PC-9 (cell line): Measurements from ENCODE around the gene MEGF8. TPM values are rescaled to one million over a fixed set of nuclear protein-coding genes. Genes with fewer than 3 reads are reported as not detected.

Experiments
- BruUV-seq: library from RNA; stranded (reverse); fragments of 400-500 nt; replicated peaks from 2 replicates; lab custom pipeline; 2021; lab: Mats Ljungman, UMichigan
- CTCF ChIA-PET: fragments of 300-600 bp; sonication (Branson Sonifier 250); formaldehyde crosslinking; loops from one replicate; lab custom pipeline; 2022; ENCODE audit warnings: antibody characterized with exemption; lab: Charles Lee
- POLR2A ChIA-PET: fragments of 300-600 bp; sonication (Branson Sonifier 250); formaldehyde crosslinking; loops from one replicate; lab custom pipeline; 2022; ENCODE audit warnings: antibody characterized with exemption; ENCODE audit not compliant: unreplicated experiment; lab: Charles Lee
- DNase-seq, 2 experiments: peaks; one replicate each; pipeline versions ENCODE4 v3.0.0 to v3.0.0-alpha.2; 2015 to 2022; ENCODE audit warnings: mixed read lengths in 1 of 2
- H2AFZ ChIP-seq: fragments of 200-600 bp; sonication (generic); 2 replicates; pipeline ENCODE4 v1.8.1; 2017; ENCODE audit warnings: antibody characterized with exemption
- H3F3A ChIP-seq: fragments of 200-600 bp; sonication (generic); 2 replicates; pipeline ENCODE4 v1.8.1; 2017; ENCODE audit warnings: antibody characterized with exemption, mild to moderate bottlenecking, low read depth; ENCODE audit not compliant: insufficient read depth
- H3K27ac ChIP-seq: fragments of 200-600 bp; sonication (generic); 2 replicates; pipeline ENCODE4 v1.6.1; 2016; ENCODE audit warnings: mixed run types
- H3K27me3 ChIP-seq: fragments of 200-600 bp; sonication (generic); 2 replicates; pipeline ENCODE4 v1.6.1; 2016; ENCODE audit warnings: low read depth, mixed run types; ENCODE audit not compliant: insufficient read depth
- H3K36me3 ChIP-seq: fragments of 200-600 bp; sonication (generic); 2 replicates; pipeline ENCODE4 v1.6.1; 2016; ENCODE audit warnings: low read depth, mixed run types
- H3K4me1 ChIP-seq: fragments of 200-600 bp; sonication (generic); replicated peaks from 2 replicates; pipeline ENCODE4 v1.6.1; 2016; ENCODE audit warnings: mixed run types; ENCODE audit not compliant: insufficient read depth
- H3K4me2 ChIP-seq: fragments of 200-600 bp; sonication (generic); 2 replicates; pipeline ENCODE4 v1.6.1; 2017; ENCODE audit warnings: mixed run types
- H3K4me3 ChIP-seq: fragments of 200-600 bp; sonication (generic); 2 replicates; pipeline ENCODE4 v1.6.1; 2016; ENCODE audit warnings: mixed run types
- H3K79me2 ChIP-seq: fragments of 200-600 bp; sonication (generic); 2 replicates; pipeline ENCODE4 v1.6.1; 2017; ENCODE audit warnings: low read depth, mixed run types
- H3K9me2 ChIP-seq: fragments of 200-600 bp; sonication (generic); 2 replicates; pipeline ENCODE4 v1.8.1; 2017; ENCODE audit warnings: mild to moderate bottlenecking; ENCODE audit not compliant: insufficient read depth
- H3K9me3 ChIP-seq: fragments of 200-600 bp; sonication (generic); 2 replicates; pipeline ENCODE4 v1.8.1; 2016; ENCODE audit warnings: low read depth; ENCODE audit not compliant: insufficient read depth
- H4K20me1 ChIP-seq: fragments of 200-600 bp; sonication (generic); 2 replicates; pipeline ENCODE4 v1.8.1; 2017; ENCODE audit not compliant: insufficient read depth
- EZH2 ChIP-seq: fragments of 200-600 bp; sonication (generic); IDR thresholded peaks from 2 replicates; pipeline ENCODE4 v1.8.0; 2017; ENCODE audit warnings: antibody characterized with exemption, low read depth
- intact Hi-C: fragments of 100-400 bp; cut with micrococcal nuclease; formaldehyde crosslinking; loops from one replicate; pipeline ENCODE4 v1.10.0; 2022; ENCODE audit not compliant: unreplicated experiment
- total RNA-seq: library from RNA; stranded (reverse); gene quantifications from 2 replicates; pipeline ENCODE4 v1.2.3, GENCODE V29; 2021
- TF ChIP-seq, protein P1 (sequence below): fragments of 200-600 bp; sonication (generic); conservative IDR thresholded peaks from 2 replicates; pipeline ENCODE4 v1.6.1; 2017; ENCODE audit warnings: mixed run types, antibody characterized with exemption, mild to moderate bottlenecking, moderate library complexity

Gene MEGF8
- total RNA-seq, 1 experiment from 2014 or later, result 40.6 TPM

DNA sequence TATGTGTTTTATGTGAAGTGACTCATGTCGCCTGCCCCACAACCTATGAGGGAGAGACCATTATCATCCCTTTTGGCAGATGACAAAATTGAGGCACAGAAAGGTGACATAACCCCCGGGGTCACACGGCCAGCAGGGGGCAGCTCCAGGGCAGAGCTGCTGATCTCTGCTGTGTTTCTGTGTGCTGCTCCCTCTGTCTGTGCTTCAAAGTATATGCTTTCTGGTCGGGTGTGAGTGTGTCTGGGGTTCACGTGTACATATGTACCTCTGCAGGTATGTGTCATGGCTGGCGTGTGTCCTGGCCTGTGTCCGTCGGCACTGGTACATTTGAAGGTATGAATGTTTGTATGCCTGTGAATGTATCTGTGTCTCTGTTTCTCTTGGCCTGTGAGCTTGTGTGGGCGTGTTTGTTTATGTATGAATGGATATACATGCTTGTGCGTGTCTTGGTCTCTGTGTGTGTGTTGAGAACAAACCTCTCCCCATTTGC is 94.7 kb downstream of the MEGF8 start:
- H3K36me3 ChIP-seq, result no peaks in the 10 kb centered on the region
- H3K4me2 ChIP-seq, result no peak overlapping the region
- no peak overlapping the region for H2AFZ ChIP-seq
- no peak overlapping the region for H3K4me3 ChIP-seq
- TF ChIP-seq EZH2, result no peak
- TF ChIP-seq, protein P1, sequence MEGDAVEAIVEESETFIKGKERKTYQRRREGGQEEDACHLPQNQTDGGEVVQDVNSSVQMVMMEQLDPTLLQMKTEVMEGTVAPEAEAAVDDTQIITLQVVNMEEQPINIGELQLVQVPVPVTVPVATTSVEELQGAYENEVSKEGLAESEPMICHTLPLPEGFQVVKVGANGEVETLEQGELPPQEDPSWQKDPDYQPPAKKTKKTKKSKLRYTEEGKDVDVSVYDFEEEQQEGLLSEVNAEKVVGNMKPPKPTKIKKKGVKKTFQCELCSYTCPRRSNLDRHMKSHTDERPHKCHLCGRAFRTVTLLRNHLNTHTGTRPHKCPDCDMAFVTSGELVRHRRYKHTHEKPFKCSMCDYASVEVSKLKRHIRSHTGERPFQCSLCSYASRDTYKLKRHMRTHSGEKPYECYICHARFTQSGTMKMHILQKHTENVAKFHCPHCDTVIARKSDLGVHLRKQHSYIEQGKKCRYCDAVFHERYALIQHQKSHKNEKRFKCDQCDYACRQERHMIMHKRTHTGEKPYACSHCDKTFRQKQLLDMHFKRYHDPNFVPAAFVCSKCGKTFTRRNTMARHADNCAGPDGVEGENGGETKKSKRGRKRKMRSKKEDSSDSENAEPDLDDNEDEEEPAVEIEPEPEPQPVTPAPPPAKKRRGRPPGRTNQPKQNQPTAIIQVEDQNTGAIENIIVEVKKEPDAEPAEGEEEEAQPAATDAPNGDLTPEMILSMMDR, result peak; percentile 71
- no peaks in the 10 kb centered on the region for H3K79me2 ChIP-seq
- H3K9me2 ChIP-seq, result no peaks in the 10 kb centered on the region
- peaks cover 28% of the 10 kb centered on the region for H3K4me1 ChIP-seq
- peak in 1 of 2 experiments; percentile 41 for DNase-seq
- H3K9me3 ChIP-seq, result no peaks in the 10 kb centered on the region
- no peaks in the 10 kb centered on the region for H4K20me1 ChIP-seq
- no TSS peak for BruUV-seq
- CTCF ChIA-PET, result interaction anchor here (0.5 kb wide), 1 partner anchor 17 kb away, joined by 3 read pairs; no protein-coding TSS in a partner anchor
- no peaks in the 10 kb centered on the region for H3K27me3 ChIP-seq
- H3F3A ChIP-seq, result peaks cover 26% of the 10 kb centered on the region
- intact Hi-C loops, result no loop called here
- POLR2A ChIA-PET, result interaction anchor here (0.5 kb wide), 1 partner anchor 178 kb away, joined by 3 read pairs; the partner anchor contains the start of gene GSK3A
- H3K27ac ChIP-seq, result no peak overlapping the region

DNA sequence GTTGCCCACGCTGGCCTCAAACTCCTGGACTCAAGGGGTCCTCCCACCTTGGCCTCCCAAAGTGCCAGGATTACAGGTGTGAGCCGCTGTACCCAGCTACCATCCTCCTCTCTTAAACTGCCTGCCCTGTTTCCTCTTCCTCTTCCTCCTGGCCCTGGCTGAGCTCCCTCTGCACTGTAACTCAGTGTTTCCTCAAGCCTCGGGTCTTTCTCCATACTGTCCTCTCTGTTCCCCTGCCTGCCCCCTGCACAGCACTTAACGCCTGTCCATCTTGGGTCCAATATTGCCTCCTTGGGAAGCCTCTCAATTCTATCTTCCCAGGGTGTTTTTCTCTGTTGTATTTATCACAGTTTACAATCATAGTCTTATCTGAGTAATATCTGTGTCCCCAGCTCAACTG is 95.7 kb downstream of the MEGF8 start:
- TF ChIP-seq, protein P1, result no peak
- TF ChIP-seq EZH2, result no peak
- no peaks in the 10 kb centered on the region for H3K9me2 ChIP-seq
- H3K4me2 ChIP-seq, result peak overlapping the region; percentile 87
- POLR2A ChIA-PET, result no interaction called here
- no peaks in the 10 kb centered on the region for H3K36me3 ChIP-seq
- BruUV-seq, result no TSS peak
- peak overlapping the region; percentile 73 for H3K27ac ChIP-seq
- H3K27me3 ChIP-seq, result no peaks in the 10 kb centered on the region
- intact Hi-C loops, result no loop called here
- no peaks in the 10 kb centered on the region for H3K79me2 ChIP-seq
- DNase-seq, result no peak
- H4K20me1 ChIP-seq, result no peaks in the 10 kb centered on the region
- no peaks in the 10 kb centered on the region for H3K9me3 ChIP-seq
- no peak overlapping the region for H2AFZ ChIP-seq
- H3K4me3 ChIP-seq, result no peak overlapping the region
- peaks cover 26% of the 10 kb centered on the region for H3F3A ChIP-seq
- CTCF ChIA-PET, result no interaction called here
- H3K4me1 ChIP-seq, result peaks cover 28% of the 10 kb centered on the region

DNA sequence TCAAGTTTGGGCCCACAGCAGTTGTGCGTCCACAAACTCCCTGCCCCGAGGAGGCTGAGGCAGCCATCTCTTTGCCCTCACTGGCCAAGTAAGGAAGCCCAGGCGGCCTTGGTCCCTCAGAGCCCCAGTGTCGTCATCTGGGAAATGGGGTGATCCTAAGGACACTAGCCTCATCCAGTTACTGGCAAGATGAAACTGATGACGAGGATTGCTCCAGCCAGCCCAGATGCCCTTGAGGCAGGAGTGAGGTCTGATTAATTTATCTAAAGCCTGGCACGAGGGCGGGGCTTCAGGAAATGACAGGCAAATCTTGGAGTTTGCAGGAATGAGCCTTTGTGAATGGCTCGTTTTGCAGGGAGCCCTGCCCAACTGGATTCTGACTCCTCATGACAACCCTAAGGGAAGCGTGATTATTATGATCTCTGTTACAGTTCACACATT is 96.2 kb downstream of the MEGF8 start:
- no TSS peak for BruUV-seq
- H3K27me3 ChIP-seq, result no peaks in the 10 kb centered on the region
- H3F3A ChIP-seq, result peaks cover 30% of the 10 kb centered on the region
- H3K36me3 ChIP-seq, result no peaks in the 10 kb centered on the region
- no peak overlapping the region for H2AFZ ChIP-seq
- intact Hi-C loops, result no loop called here
- POLR2A ChIA-PET, result no interaction called here
- no peaks in the 10 kb centered on the region for H4K20me1 ChIP-seq
- DNase-seq, result peak; percentile 43 to 88
- no peak for TF ChIP-seq EZH2
- TF ChIP-seq, protein P1, result no peak
- no peak overlapping the region for H3K4me3 ChIP-seq
- H3K9me3 ChIP-seq, result no peaks in the 10 kb centered on the region
- peak overlapping the region; percentile 87 for H3K4me2 ChIP-seq
- CTCF ChIA-PET, result no interaction called here
- no peaks in the 10 kb centered on the region for H3K9me2 ChIP-seq
- H3K27ac ChIP-seq, result peak overlapping the region; percentile 73
- H3K4me1 ChIP-seq, result peaks cover 28% of the 10 kb centered on the region
- H3K79me2 ChIP-seq, result no peaks in the 10 kb centered on the region
